HG03060 (cell line): ENCODE results near the gene KIAA0753.
"Not testable (repeated sequence)": the region's sequence is repeated elsewhere in the genome, so short reads cannot be mapped to it uniquely, and the experiment has no call there.

ENCODE experiments used
- ATAC-seq: cut with Tn5 transposase; IDR thresholded peaks from one replicate; pipeline ENCODE4 v1.9.1; 2021; ENCODE audit warnings: low read depth, moderate number of reproducible peaks; ENCODE audit not compliant: unreplicated experiment

The KIAA0753 gene

GRCh38 chr17:6669479-6670212, 29.1 kb upstream of the KIAA0753 start:
- ATAC-seq = no peak

GRCh38 chr17:6668727-6669425, 28.4 kb upstream of the KIAA0753 start:
- no peak for ATAC-seq

GRCh38 chr17:6668219-6668618, 27.7 kb upstream of the KIAA0753 start:
- no peak for ATAC-seq

- no peak for ATAC-seq
These were observed 27.0 kb upstream of the KIAA0753 start for GRCh38 chr17:6667516-6667915.

- ATAC-seq = no peak
These were observed 26.0 kb upstream of the KIAA0753 start for GRCh38 chr17:6666557-6666956.

GRCh38 chr17:6666077-6666521, 25.6 kb upstream of the KIAA0753 start:
- no peak for ATAC-seq

- not testable (repeated sequence) for ATAC-seq
These were observed 22.7 kb upstream of the KIAA0753 start for GRCh38 chr17:6663200-6663599.

GRCh38 chr17:6661464-6661848, 20.9 kb upstream of the KIAA0753 start:
- ATAC-seq = no peak

- no peak for ATAC-seq
These were observed 20.4 kb upstream of the KIAA0753 start for GRCh38 chr17:6660805-6661463.

- no peak for ATAC-seq
These were observed 19.6 kb upstream of the KIAA0753 start for GRCh38 chr17:6660101-6660500.

- ATAC-seq = not testable (repeated sequence)
These were observed 17.9 kb upstream of the KIAA0753 start for GRCh38 chr17:6658411-6658810.

GRCh38 chr17:6657633-6658287, 17.2 kb upstream of the KIAA0753 start:
- ATAC-seq = no peak

GRCh38 chr17:6656797-6657632, 16.5 kb upstream of the KIAA0753 start:
- ATAC-seq = not testable (repeated sequence)

- not testable (repeated sequence) for ATAC-seq
These were observed 15.3 kb upstream of the KIAA0753 start for GRCh38 chr17:6655732-6656361.

- no peak for ATAC-seq
These were observed 14.6 kb upstream of the KIAA0753 start for GRCh38 chr17:6654841-6655731.

- ATAC-seq = no peak
These were observed 11.5 kb upstream of the KIAA0753 start for GRCh38 chr17:6651919-6652452.

GRCh38 chr17:6651354-6651918, 10.9 kb upstream of the KIAA0753 start, which contains the start of the genes C17orf100 and MED31:
Gene C17orf100 (plus strand): TSS chr17:6651762. CDS start chr17:6651914, 152 bp downstream.
Gene MED31 (minus strand): TSS chr17:6651605. CDS start chr17:6651528, 77 bp downstream.
- ATAC-seq = peak; percentile 50

GRCh38 chr17:6648181-6648580, 7.7 kb upstream of the KIAA0753 start:
- ATAC-seq = no peak
